Suppressor macrophage (primary cell): ENCODE data around the gene PSMF1.

Experiments
- DNase-seq, 4 experiments: peaks; one replicate each; pipeline ENCODE4 v3.0.0-alpha.2; 2020 to 2022
- total RNA-seq, 17 experiments: gene quantifications; one replicate each; lab custom pipeline; 2026; ENCODE audit warnings: mixed read lengths in 6 of 17, inconsistent platforms in 3 of 17; lab: John Stamatoyannopoulos, UW

Gene PSMF1
- 39.9 to 90.2 (median 62.4) reads per million in 17 experiments for total RNA-seq

DNA sequence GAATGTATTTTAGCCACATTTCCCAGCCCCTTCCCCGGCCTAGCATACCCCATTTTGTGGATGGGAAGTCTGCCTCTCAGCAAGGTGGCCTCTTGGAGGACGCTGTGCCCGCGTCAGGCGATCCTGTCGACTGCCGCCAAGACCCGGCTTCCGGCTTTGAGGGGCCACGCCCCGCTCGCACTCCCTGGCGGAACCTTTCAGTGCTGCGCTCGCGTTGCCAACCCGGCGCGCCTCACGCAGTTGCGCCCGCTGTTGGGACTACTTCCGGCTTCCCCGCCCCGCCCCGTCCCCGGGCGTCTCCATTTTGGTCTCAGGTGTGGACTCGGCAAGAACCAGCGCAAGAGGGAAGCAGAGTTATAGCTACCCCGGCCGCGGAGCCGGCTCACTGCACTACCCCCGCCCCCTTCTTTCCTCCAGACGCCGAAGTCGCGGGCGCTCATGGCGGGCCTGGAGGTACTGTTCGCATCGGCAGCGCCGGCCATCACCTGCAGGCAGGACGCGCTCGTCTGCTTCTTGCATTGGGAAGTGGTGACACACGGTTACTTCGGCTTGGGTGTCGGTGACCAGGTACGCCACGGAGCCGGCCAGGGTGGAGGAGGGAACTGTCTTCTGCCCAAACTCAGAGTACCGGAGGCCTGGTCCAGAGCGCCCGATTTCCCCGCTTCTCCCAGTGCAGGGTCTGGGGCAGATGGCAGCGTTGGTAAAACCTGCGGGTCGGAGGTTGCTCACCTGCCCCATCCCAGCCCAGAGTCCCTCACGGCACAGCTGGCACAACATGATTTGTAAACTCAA is at the start of gene PSMF1:
Gene PSMF1, plus strand, starts transcription at position 267 of the 792 bp plus-strand sequence. Its CDS starts 172 bp downstream, at position 439.
- peak; percentile 97 to 98 (median 98) for DNase-seq

GRCh38 chr20:1072258-1072657 is 46.1 kb upstream of the PSMF1 start:
- DNase-seq, result no peak

- DNase-seq, result peak; percentile 66 to 86 (median 80)
Measured at GRCh38 chr20:1075616-1076015, 42.8 kb upstream of the PSMF1 start.

DNA sequence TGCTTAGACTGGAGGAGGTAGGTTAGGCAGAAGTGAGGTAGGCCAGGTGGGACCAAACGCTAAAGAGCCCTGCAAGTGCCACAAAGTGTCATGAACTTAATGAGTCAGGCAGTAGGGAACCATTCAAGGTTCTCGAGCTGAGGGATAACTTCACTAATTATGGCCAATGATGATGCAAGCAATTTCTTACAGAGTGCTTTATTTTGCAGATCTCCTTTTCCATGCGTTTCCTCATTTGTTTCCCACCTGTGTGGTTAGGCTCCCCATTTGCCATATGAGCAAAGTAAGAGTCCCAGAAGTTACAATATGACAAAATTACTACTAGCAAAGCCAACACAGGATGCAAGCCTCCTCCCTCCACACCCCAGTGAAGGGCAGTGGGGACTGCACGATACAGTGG is 36.5 kb upstream of the PSMF1 start:
- peak; percentile 4 to 74 (median 58) for DNase-seq

DNA sequence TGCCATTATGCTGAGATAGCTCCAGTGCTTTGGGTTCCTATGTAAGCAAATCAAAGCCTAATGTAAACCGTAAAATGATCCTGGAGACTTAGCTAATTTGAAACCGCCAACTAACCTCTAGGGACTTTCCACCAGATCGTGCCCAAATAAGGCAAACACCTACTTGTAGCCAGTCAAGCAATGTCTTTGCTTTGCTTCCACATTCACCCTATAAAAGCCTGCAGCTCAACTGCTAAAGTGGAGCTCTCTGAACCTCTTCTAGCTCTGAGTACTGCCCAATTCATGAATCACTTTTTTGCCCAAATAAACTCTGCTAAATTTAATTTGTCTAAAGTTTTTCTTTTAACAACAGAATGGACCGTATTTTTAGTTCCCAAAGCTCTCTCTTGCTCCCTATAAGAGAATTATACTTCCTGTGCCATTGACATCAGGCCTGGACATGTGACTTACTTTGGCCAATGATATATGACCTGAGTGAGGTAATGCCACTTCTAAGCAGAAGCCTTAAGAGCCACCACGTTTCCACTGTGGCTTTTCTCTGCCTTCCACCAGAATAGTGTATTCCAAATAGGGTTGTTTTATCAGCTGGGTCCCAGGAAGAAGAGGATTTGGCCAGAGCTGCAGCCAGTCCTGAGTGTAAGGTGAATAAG is 34.8 kb upstream of the PSMF1 start:
- DNase-seq, result no peak

- no peak for DNase-seq
Measured at GRCh38 chr20:1085492-1086276, 32.7 kb upstream of the PSMF1 start.

DNA sequence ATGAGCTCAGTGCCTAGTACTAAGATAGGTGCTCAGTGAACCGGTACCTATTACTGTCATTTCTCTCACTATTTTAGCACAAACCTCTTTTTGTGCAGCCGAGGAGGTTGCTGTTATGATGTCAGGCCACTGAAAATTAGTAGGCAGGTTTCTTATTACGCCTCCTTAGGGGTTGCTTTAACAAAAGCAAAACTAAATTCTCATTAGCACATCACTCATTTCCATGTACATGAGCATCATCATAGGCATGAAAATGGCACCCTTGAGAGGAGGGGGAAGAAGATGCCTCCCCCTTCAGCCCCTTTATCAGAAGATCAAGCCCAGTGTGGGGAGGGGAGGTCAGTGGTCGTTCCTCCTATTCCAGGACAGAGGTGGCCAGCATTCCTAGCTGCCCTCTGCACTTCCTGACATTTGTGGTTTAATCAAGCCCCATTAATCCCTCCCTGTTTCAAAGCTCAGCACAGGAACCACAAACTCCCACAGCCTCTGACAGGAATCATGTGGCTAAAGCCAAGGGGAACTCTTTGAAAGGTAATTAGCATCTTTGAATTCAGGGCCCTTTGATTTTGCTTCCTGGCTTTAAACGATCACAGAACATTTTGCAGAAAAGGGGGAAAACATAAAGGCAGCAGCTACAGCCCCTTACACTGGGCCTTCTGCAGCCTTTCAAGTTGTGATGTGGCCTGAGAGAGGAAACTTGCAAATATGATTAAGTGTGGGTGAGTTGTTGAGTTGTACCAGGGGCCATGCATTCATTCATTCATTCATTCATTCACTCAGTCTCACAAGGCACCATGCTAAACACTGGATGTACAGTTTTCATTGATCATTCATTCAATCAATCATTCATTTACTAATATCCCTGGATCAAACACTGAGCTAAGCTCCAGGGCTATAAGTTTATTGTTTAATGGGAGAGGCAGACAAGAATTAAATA is 31.9 kb upstream of the PSMF1 start:
- DNase-seq, result peak; percentile 31 to 48 (median 44)

DNA sequence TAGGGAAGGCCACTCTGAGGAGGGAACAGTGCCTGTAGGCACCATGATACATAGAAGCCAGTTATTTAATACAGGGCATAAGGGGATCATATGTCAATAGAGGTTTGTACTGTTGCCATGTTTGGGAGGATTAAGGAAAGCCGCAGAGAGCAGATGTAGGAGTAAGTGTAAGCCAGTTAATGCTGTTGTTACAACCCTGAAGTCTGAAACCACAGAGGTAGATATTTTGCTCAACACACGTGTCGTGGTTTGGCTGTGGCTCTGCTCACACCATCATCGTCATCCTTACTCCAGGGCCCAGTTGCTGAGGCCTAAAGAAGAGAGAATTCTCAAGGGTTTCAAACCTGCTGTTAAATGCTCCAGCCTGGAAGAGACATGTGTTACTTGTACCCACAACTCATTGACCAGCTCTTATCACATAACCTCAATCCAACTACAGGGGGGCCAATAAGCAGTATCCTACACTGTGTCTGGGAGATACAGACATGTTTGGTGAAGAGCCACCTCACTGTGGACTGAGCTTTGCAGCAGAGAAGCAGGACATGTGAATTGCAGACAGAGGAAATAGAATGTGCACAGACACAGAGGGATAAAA is 31.0 kb upstream of the PSMF1 start:
- DNase-seq, result no peak

GRCh38 chr20:1094751-1095150 is 23.7 kb upstream of the PSMF1 start:
- DNase-seq, result no peak

- no peak for DNase-seq
Measured at GRCh38 chr20:1101533-1101932, 16.9 kb upstream of the PSMF1 start.

- no peak for DNase-seq
Measured at GRCh38 chr20:1102016-1102415, 16.4 kb upstream of the PSMF1 start.

DNA sequence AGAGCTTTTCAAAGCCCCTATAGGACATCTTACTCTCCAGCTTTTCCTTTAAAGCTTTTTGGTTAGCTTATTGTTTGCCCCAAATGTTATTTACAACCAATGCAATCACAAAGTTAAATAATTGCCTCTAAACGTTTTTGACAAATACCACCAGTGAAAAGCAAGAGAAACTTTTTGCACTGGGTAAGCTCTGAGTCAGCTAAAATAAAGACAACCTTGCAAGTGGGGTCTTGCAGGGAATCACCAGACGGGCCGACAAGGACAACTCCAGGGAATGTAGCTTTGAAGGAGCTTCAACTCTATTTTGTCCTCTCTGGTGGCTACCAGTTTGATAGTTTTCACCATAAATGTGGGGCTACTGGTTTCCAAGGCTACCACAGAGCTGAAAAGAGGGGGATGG is 14.7 kb upstream of the PSMF1 start:
- DNase-seq, result no peak

GRCh38 chr20:1105599-1106194 is 12.7 kb upstream of the PSMF1 start:
- DNase-seq, result no peak

- DNase-seq, result no peak
Measured at GRCh38 chr20:1107176-1107575, 11.2 kb upstream of the PSMF1 start.

DNA sequence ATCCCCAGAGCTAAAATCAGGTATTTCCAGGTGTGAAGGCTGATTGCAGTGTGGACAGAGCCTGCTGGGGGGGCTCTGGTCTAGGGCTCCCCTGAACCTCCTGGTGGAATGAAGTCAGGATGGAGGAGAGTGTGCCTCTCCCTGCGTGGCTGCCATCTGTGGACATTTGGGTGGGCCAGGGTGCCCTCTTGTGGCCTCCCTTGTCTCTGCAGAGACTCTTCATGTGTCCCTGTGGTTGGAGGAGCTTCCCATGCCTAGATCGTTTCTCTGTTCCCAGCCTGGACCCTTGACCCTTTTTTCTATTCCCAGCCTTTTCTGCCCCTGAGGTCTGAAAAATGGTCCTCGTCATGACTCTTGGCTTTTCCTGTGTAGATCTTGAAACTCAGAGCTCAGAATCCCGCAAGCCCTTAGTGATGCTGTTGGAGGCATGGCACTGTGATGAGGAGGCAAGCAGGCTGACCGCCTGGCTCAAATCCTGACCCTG is 9.9 kb upstream of the PSMF1 start:
- peak; percentile 67 to 80 (median 72) for DNase-seq

DNA sequence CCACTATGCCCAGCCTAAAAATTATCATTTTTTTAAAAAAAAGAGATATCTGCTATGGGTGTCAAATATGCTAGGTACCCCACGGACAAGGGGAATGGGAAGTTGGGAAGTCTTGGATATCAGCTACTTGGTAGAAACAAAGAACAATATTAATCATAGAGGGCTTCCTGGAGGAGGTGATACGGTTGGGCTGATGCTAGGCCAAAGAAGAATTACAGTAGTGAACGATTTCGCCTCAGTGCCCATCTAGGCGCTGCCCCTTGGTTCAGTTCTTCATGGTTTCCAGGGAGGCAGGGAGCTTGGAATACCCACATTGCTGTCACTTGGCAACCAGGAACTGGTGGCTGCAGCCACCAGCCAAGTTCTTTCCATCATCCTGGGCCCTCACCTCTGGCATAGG is 5.5 kb upstream of the PSMF1 start:
- DNase-seq, result no peak

DNA sequence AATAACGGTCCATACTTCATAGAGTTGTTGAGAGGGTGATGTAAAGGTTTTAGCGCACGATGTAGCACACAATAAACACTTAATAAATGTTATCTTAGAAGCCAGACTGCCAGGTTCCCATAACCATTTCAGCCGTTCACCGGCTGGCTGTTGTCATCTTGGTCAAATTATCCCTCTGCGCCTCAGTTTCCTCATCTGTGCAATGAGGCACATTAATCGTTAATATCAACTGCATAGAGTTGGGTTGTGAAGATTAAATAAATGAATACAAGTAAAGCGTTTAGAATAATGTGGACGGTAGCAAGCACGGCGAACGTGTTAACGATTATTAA is 432 bp upstream of the PSMF1 start:
- DNase-seq, result no peak

- no peak for DNase-seq
Measured at GRCh38 chr20:1119128-1119505, 715 bp downstream of the PSMF1 start.

DNA sequence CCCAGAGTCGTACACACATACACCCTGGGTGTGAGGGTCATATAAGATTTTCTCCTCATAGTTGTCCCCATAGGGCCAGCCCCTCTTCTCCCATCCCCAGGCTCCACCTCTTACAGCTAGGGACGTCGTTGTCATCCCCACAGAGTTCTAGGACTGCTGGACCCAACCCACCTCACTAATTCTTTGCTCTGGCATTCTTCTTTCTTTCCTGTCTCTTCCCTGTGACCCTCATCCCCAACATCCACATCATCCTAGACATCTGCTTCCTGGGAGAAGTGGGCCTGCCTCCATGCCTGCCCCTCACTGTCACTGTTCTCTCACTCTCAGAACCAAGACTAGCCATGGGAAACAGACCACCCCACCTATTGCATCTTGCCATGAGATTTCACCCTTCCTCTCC is 1.1 kb downstream of the PSMF1 start:
- DNase-seq, result no peak

GRCh38 chr20:1121429-1121828 is 3.0 kb downstream of the PSMF1 start:
- no peak for DNase-seq
